ENCODE data around the gene PCGF6. TPM values are rescaled to one million over a fixed set of nuclear protein-coding genes. Genes with fewer than 3 reads are reported as not detected.

Gene PCGF6
- polyA plus RNA-seq, 1 donor: 7.8 TPM

DNA sequence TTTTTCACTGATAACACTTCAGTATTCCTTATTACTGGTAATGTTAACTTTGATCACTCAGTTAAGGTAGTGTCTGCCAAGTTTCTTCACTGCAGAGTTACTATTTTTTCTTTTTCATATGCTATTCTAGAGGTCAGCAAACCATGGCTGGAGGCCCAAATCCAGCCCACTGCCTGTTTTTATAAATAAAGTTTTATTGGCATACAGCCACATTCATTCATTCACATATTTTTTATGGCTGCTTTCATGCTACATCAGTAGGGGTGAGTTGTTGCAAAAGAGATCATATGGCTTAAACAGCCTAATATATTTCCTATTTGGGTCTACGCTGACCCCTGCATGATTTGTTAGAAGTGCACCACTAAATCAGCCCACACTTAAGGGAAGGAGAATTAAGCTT lies 94.3 kb downstream of the PCGF6 start:
- no peak for DNase-seq

DNA sequence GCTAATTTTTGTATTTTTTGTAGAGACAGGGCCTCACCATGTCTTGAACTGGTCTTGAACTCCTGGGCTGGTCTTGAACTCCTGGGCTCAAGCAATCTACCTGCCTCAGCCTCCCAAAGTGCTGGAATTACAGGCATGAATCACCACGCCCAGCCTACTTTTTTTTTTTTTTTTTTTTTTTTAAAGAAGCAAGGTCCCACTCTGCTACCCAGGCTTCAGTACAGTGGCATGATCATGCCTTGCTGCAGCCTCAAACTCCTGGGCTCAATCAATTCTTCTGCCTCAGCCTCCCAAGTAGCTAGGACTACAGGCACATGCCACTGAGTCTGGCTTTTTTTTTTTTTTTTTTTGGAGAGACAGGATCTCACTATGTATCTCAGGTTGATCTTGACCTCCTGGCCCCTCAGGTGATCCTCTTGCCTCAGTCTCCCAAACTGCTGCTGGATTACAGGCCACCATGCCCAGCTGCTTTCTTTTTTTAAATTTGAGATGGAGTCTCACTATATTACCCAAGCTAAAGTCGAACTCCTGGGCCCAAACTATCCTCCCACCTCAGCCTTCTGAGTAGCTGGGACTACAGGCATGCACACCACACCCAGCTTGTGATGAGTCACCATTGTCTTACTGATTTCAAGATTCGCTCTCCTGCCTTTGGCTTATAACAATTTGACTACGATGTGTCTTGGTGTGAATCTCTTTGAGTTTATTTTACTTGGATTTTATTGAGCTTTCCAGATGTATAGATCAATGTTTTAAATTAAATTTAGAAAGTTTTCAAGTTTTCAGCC lies 96.2 kb downstream of the PCGF6 start:
- no peak for DNase-seq

DNA sequence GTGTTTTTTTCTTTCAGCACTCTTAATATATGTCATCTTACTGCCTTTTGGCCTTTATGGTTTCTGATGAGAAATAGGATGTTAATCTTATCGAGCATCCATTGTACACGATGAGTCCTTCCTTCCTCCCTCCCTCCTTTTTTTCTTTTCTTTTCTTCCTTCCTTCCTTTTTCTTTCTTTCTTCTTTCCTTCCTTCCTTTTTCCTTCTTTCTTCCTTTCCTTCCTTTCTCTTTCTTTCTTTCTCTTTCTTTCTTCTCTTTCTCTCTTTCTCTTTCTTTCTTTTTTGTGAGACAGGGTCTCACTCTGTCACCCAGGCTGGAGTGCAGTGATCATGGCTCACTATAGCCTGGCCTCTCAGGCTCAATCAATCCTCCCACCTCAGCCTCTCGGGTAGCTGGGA lies 96.8 kb downstream of the PCGF6 start:
- no peak for DNase-seq

Other genes with a start within 250 kb of the PCGF6 start
- 133 TPM for gene NT5C2, start 157.9 kb downstream of the PCGF6 start, polyA plus RNA-seq (ENCODE audit: insufficient read length)
- gene RPEL1, start 105.3 kb downstream of the PCGF6 start, polyA plus RNA-seq (ENCODE audit: insufficient read length): not detected
- 0.22 TPM for gene INA, start 74.0 kb downstream of the PCGF6 start, polyA plus RNA-seq (ENCODE audit: insufficient read length)
- gene TAF5, start 16.8 kb upstream of the PCGF6 start, polyA plus RNA-seq (ENCODE audit: insufficient read length): 3.9 TPM
- 211 TPM for gene ATP5MK, start 45.3 kb upstream of the PCGF6 start, polyA plus RNA-seq (ENCODE audit: insufficient read length)
- gene PDCD11, start 45.5 kb upstream of the PCGF6 start, polyA plus RNA-seq (ENCODE audit: insufficient read length): 31.0 TPM
- 16.9 TPM for gene CALHM2, start 101.2 kb upstream of the PCGF6 start, polyA plus RNA-seq (ENCODE audit: insufficient read length)
- gene CALHM1, start 107.8 kb upstream of the PCGF6 start, polyA plus RNA-seq (ENCODE audit: insufficient read length): 0.06 TPM
- gene CALHM3, start 128.1 kb upstream of the PCGF6 start, polyA plus RNA-seq (ENCODE audit: insufficient read length): not detected
- 40.7 TPM for gene NEURL1, start 142.6 kb upstream of the PCGF6 start, polyA plus RNA-seq (ENCODE audit: insufficient read length)

All from hindlimb muscle (tissue), 1 donor.